HL-60 (cell line): ENCODE measurements around the gene FARS2.

Source experiments
- CTCF ChIP-seq: IDR thresholded peaks from one replicate; pipeline ENCODE4 v1.5.1; 2011; ENCODE audit warnings: low read length, control low read depth, inconsistent platforms; ENCODE audit not compliant: insufficient read depth
- GABPA ChIP-seq: IDR thresholded peaks from 2 replicates; pipeline ENCODE4 v1.6.1; 2012; ENCODE audit warnings: low read depth

GRCh38 chr6:5617179-5617578 lies 355.9 kb downstream of the FARS2 start:
- TF ChIP-seq CTCF (no peak), GABPA (no peak)
